SK-N-SH (cell line): ENCODE results near the gene USHBP1. TPM values are rescaled to one million over a fixed set of nuclear protein-coding genes. Genes with fewer than 3 reads are reported as not detected.

ENCODE experiments used
- CTCF ChIA-PET: fragments of 300-600, 350-600 bp; formaldehyde crosslinking; extraction: SDS; loops from one replicate; lab custom pipeline; 2021; lab: Yijun Ruan, JAX
- POLR2A ChIA-PET: fragments of 350-600 bp; sonication (Branson Sonifier 250); formaldehyde crosslinking; extraction: SDS; loops from one replicate; lab custom pipeline; 2020; ENCODE audit warnings: antibody characterized with exemption, inconsistent platforms; lab: Yijun Ruan, JAX
- DNase-seq: peaks from one replicate; pipeline ENCODE4 v3.0.0; 2012
- H2AFZ ChIP-seq: fragments of 200-600 bp; sonication (generic); 2 replicates; pipeline ENCODE4 v1.8.1; 2016; ENCODE audit warnings: antibody characterized with exemption, mild to moderate bottlenecking, low read depth
- H3F3A ChIP-seq: fragments of 200-600 bp; sonication (generic); replicated peaks from 2 replicates; pipeline ENCODE3; 2016; ENCODE audit warnings: antibody characterized with exemption, mild to moderate bottlenecking; ENCODE audit not compliant: insufficient read depth
- H3K27ac ChIP-seq, 2 experiments: fragments of 200-500 bp in 1 of 2; fragments of 200-600 bp in 1 of 2; sonication (Bioruptor generic) in 1 of 2; sonication (generic), shearing (Covaris generic) in 1 of 2; 2 replicates each; pipeline versions ENCODE4 v1.5.1 to v1.6.1; 2014 to 2016; ENCODE audit warnings: low read depth in 2 of 2, inconsistent platforms in 1 of 2, low read length in 1 of 2, mild to moderate bottlenecking in 1 of 2, mixed read lengths in 1 of 2
- H3K27me3 ChIP-seq: fragments of 200-600 bp; sonication (generic), shearing (Covaris generic); 2 replicates; pipeline ENCODE4 v1.6.1; 2016; ENCODE audit warnings: mixed run types; ENCODE audit not compliant: insufficient read depth
- H3K36me3 ChIP-seq, 2 experiments: fragments of 200-500 bp in 1 of 2; fragments of 200-600 bp in 1 of 2; sonication (Bioruptor generic) in 1 of 2; sonication (generic) in 1 of 2; replicated peaks in 1 of 2; 2 replicates each; pipeline versions ENCODE3 to v1.5.1; 2014 to 2016; ENCODE audit warnings: low read length in 1 of 2, mild to moderate bottlenecking in 1 of 2; ENCODE audit not compliant: insufficient read depth in 2 of 2, control insufficient read depth in 1 of 2
- H3K4me1 ChIP-seq, 2 experiments: fragments of 200-500 bp in 1 of 2; fragments of 200-600 bp in 1 of 2; sonication (Bioruptor generic) in 1 of 2; sonication (generic), shearing (Covaris generic) in 1 of 2; 2 replicates each; pipeline versions ENCODE4 v1.5.1 to v1.6.1; 2014 to 2016; ENCODE audit warnings: low read depth in 1 of 2, low read length in 1 of 2, mixed run types in 1 of 2; ENCODE audit not compliant: insufficient read depth in 2 of 2, control insufficient read depth in 1 of 2
- H3K4me2 ChIP-seq: fragments of 200-600 bp; sonication (generic), shearing (Covaris generic); 2 replicates; pipeline ENCODE4 v1.6.1; 2017; ENCODE audit warnings: mixed run types
- H3K4me3 ChIP-seq, 2 experiments: fragments of 200-500 bp in 1 of 2; fragments of 200-600 bp in 1 of 2; sonication (Bioruptor generic) in 1 of 2; sonication (generic), shearing (Covaris generic) in 1 of 2; 2 replicates each; pipeline versions ENCODE4 v1.5.1 to v1.8.1; 2014 to 2016; ENCODE audit warnings: low read depth in 2 of 2, inconsistent platforms in 1 of 2, low read length in 1 of 2, mild to moderate bottlenecking in 1 of 2, mixed read lengths in 1 of 2, moderate library complexity in 1 of 2
- H3K79me2 ChIP-seq: fragments of 200-600 bp; sonication (generic); 2 replicates; pipeline ENCODE4 v1.8.1; 2017; ENCODE audit warnings: mild to moderate bottlenecking; ENCODE audit not compliant: insufficient read depth
- H3K9ac ChIP-seq: fragments of 200-600 bp; sonication (generic); 2 replicates; pipeline ENCODE4 v1.6.1; 2017; ENCODE audit warnings: mixed run types
- H3K9me2 ChIP-seq: fragments of 200-600 bp; sonication (generic); 2 replicates; pipeline ENCODE4 v1.6.1; 2017; ENCODE audit warnings: mixed run types
- H3K9me3 ChIP-seq: fragments of 200-600 bp; sonication (generic); 2 replicates; pipeline ENCODE4 v1.6.1; 2017; ENCODE audit warnings: mixed run types, mild to moderate bottlenecking, moderate library complexity
- H4K20me1 ChIP-seq: fragments of 200-600 bp; sonication (generic); 2 replicates; pipeline ENCODE4 v1.6.1; 2017; ENCODE audit warnings: mild to moderate bottlenecking, mixed run types; ENCODE audit not compliant: insufficient read depth
- CHD2 ChIP-seq: fragments of 150-350 bp; IDR thresholded peaks from 2 replicates; pipeline ENCODE4 v1.6.1; 2018; ENCODE audit warnings: low read length; ENCODE audit not compliant: partially characterized antibody
- CTCF ChIP-seq: fragments of 200-600 bp; sonication (generic); IDR thresholded peaks from 2 replicates; pipeline ENCODE4 v1.6.1; 2017; ENCODE audit warnings: antibody characterized with exemption, mild to moderate bottlenecking, moderate library complexity
- EP300 ChIP-seq, 2 experiments: IDR thresholded peaks; 2 replicates each; pipeline versions ENCODE4 v1.4.0 to v1.6.1; 2012; ENCODE audit warnings: borderline replicate concordance in 1 of 2, low read depth in 1 of 2, low read length in 1 of 2
- FOXJ3 ChIP-seq: sonication (generic); formaldehyde crosslinking; IDR thresholded peaks from 2 replicates; pipeline ENCODE4 v1.5.1; 2020; ENCODE audit warnings: mild to moderate bottlenecking, missing genetic modification reagents
- FOXM1 ChIP-seq: IDR thresholded peaks from 2 replicates; pipeline ENCODE4 v1.4.0; 2012; ENCODE audit warnings: low read depth, mild to moderate bottlenecking
- IRF3 ChIP-seq: fragments of 150-350 bp; IDR thresholded peaks from 2 replicates; pipeline ENCODE4 v1.6.1; 2016; ENCODE audit warnings: mild to moderate bottlenecking, low read depth, low read length
- MXI1 ChIP-seq: IDR thresholded peaks from 2 replicates; pipeline ENCODE4 v1.6.1; 2012; ENCODE audit warnings: mild to moderate bottlenecking, low read depth, low read length, improper control_type of control experiment
- NFIC ChIP-seq: IDR thresholded peaks from 2 replicates; pipeline ENCODE4 v1.4.0; 2012; ENCODE audit warnings: borderline replicate concordance
- PBX3 ChIP-seq: IDR thresholded peaks from 2 replicates; pipeline ENCODE4; 2012
- RAD21 ChIP-seq: IDR thresholded peaks from 2 replicates; pipeline ENCODE4 v1.6.1; 2012; ENCODE audit warnings: mild to moderate bottlenecking, low read length
- RCOR1 ChIP-seq: fragments of 150-350 bp; IDR thresholded peaks from 2 replicates; pipeline ENCODE4 v1.6.1; 2017; ENCODE audit warnings: antibody characterized with exemption, low read length
- REST ChIP-seq: IDR thresholded peaks from 2 replicates; pipeline ENCODE4 v1.6.1; 2012; ENCODE audit warnings: mild to moderate bottlenecking, low read depth, low read length, moderate library complexity
- RXRA ChIP-seq: IDR thresholded peaks from 2 replicates; pipeline ENCODE4 v1.4.0; 2012; ENCODE audit warnings: low read depth, mild to moderate bottlenecking, borderline replicate concordance
- TEAD4 ChIP-seq: IDR thresholded peaks from 2 replicates; pipeline ENCODE4 v1.4.0; 2012; ENCODE audit warnings: mild to moderate bottlenecking, borderline replicate concordance; ENCODE audit not compliant: insufficient read depth
- ZBTB33 ChIP-seq: IDR thresholded peaks from 2 replicates; pipeline ENCODE4 v1.4.0; 2012; ENCODE audit warnings: low read depth, borderline replicate concordance
- WGBS: methylation state at CpG from one replicate; pipeline ENCODE4 v1.1.6; 2017; ENCODE audit warnings: low lambda C conversion rate; 5-methylcytosine and 5-hydroxymethylcytosine counted together
- polyA plus RNA-seq, 3 experiments: library from polyadenylated mRNA; depleted of rRNA; stranded (reverse); fragments of >200 nt; gene quantifications; 2 replicates each; pipeline ENCODE4 v1.2.3, GENCODE V29; 2012

The USHBP1 gene
- polyA plus RNA-seq, 1 of the 3 experiments (the other 2 are of a cell fraction), result 0.03 TPM

- TF ChIP-seq PBX3 (peak; percentile 83; the same call in 1 of the 2 replicates), CTCF (peak; percentile 77), IRF3 (peak; percentile 1; the same call in 1 of the 2 replicates), EP300 (IDR thresholded peaks at IDR 0.05; ENCODE audit: borderline replicate concordance in 1 of 2, low read depth in 1 of 2, low read length in 1 of 2) (peak in 1 of 2 experiments; percentile 54; a peak in 1 of 4 replicates), FOXM1 (0 out of 2 replicates have a peak, but pooled peaks have one; percentile 24), TEAD4 (0 out of 2 replicates have a peak, but pooled peaks have one; percentile 7), RXRA (0 out of 2 replicates have a peak, but pooled peaks have one; percentile 9)
Measured at GRCh38 chr19:17305517-17306284, 41.2 kb upstream of the USHBP1 start, which contains the start of gene MRPL34 (continued).

- Histone ChIP-seq H3K36me3 (no peaks in the 10 kb centered on the region), H3K4me2 (peak overlapping the region; percentile 92), H3K27me3 (no peaks in the 10 kb centered on the region), H3K79me2 (peaks cover 29% of the 10 kb centered on the region), H3K4me3 (peak overlapping the region in 1 of 2 experiments; percentile 73; a peak in 1 of 4 replicates), H3K9me2 (no peaks in the 10 kb centered on the region), H3K9ac (no peak overlapping the region), H3K9me3 (no peaks in the 10 kb centered on the region), H4K20me1 (no peaks in the 10 kb centered on the region), H3F3A (peaks cover 18% of the 10 kb centered on the region), H2AFZ (no peak overlapping the region), H3K4me1 (peaks cover 12 to 32% of the 10 kb centered on the region in 2 experiments; a peak in 3 of 4 replicates), H3K27ac (peak overlapping the region; percentile 12 to 84; a peak in 3 of 4 replicates)
- 0% methylated on average over 1 of the region's 7 CpGs for WGBS
- DNase-seq, result no peak
- CTCF ChIA-PET, result interaction anchor here (0.7 to 2.1 kb wide), 11 partner anchors 12 to 253 kb away, joined by 3 to 20 read pairs (median 3); no protein-coding TSS in a partner anchor
- POLR2A ChIA-PET, result interaction anchor here (0.8 to 1.6 kb wide), 4 partner anchors 12 to 90 kb away, joined by 3 to 7 read pairs (median 5); partner anchors contain the start of gene USE1
- no peak for TF ChIP-seq CHD2
- no peak for TF ChIP-seq MXI1
- TF ChIP-seq CTCF, result no peak
- no peak for TF ChIP-seq RAD21
- no peak for TF ChIP-seq ZBTB33
- no peak for TF ChIP-seq TEAD4
- 0 out of 2 replicates have a peak, but pooled peaks have one; percentile 47 for TF ChIP-seq REST
- no peak for TF ChIP-seq EP300 (IDR thresholded peaks at IDR 0.05; ENCODE audit: borderline replicate concordance in 1 of 2, low read depth in 1 of 2, low read length in 1 of 2)
- peak; percentile 85; the same call in 1 of the 2 replicates for TF ChIP-seq RCOR1
- TF ChIP-seq FOXJ3, result no peak
- TF ChIP-seq NFIC, result peak; percentile 98
Measured at GRCh38 chr19:17305216-17305516, 40.6 kb upstream of the USHBP1 start.
